Measurements from ENCODE around the gene DCLK2. TPM values are rescaled to one million over a fixed set of nuclear protein-coding genes. Genes with fewer than 3 reads are reported as not detected.

The DCLK2 gene
- total and polyA plus RNA-seq, 2 donors (not counting 1 experiment from before 2014, with no cell fraction given), result 0.91 to 3.3 TPM

- WGBS (ENCODE audit: insufficient coverage), result 100% methylated on average over 2 of the region's 2 CpGs
- ATAC-seq (ENCODE audit: low read depth) (no peak), DNase-seq (no peak)
- no peak overlapping the region for H2AFZ ChIP-seq (ENCODE audit: insufficient read depth, low read depth, low read length, poor library complexity, severe bottlenecking)
- no peaks in the 10 kb centered on the region for H3K36me3 ChIP-seq (replicated peaks in 1 of 2; ENCODE audit: control extremely low read depth in 1 of 2, control insufficient read depth in 1 of 2, extremely low read depth in 1 of 2, insufficient read depth in 2 of 2, low read length in 1 of 2)
- H3K27ac ChIP-seq (ENCODE audit: low read length in 2 of 2), result no peak overlapping the region
- no peak for TF ChIP-seq EZH2 (IDR thresholded peaks at IDR 0.05; ENCODE audit: borderline replicate concordance, insufficient read depth, low read depth, low read length, poor library complexity, severe bottlenecking)
- TF ChIP-seq, protein P1, sequence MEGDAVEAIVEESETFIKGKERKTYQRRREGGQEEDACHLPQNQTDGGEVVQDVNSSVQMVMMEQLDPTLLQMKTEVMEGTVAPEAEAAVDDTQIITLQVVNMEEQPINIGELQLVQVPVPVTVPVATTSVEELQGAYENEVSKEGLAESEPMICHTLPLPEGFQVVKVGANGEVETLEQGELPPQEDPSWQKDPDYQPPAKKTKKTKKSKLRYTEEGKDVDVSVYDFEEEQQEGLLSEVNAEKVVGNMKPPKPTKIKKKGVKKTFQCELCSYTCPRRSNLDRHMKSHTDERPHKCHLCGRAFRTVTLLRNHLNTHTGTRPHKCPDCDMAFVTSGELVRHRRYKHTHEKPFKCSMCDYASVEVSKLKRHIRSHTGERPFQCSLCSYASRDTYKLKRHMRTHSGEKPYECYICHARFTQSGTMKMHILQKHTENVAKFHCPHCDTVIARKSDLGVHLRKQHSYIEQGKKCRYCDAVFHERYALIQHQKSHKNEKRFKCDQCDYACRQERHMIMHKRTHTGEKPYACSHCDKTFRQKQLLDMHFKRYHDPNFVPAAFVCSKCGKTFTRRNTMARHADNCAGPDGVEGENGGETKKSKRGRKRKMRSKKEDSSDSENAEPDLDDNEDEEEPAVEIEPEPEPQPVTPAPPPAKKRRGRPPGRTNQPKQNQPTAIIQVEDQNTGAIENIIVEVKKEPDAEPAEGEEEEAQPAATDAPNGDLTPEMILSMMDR (IDR thresholded peaks at IDR 0.05), result no peak
- peaks cover 2% of the 10 kb centered on the region for H3K4me1 Mint-ChIP-seq
- no peaks in the 10 kb centered on the region for H3K9me3 ChIP-seq (ENCODE audit: control extremely low read depth in 1 of 3, control insufficient read depth in 2 of 3, insufficient read depth in 1 of 3, low read length in 2 of 3)
- H3K79me2 ChIP-seq (ENCODE audit: control insufficient read depth, insufficient read depth, low read length), result no peaks in the 10 kb centered on the region
- H3K27me3 ChIP-seq (replicated peaks in 1 of 4; ENCODE audit: control extremely low read depth in 1 of 4, control insufficient read depth in 3 of 4, insufficient read depth in 4 of 4, low read length in 3 of 4), result no peaks in the 10 kb centered on the region
- H3K9ac ChIP-seq (ENCODE audit: low read length), result no peak overlapping the region
- POLR2A ChIA-PET, result no interaction called here
- intact Hi-C loops (cut with micrococcal nuclease), result no loop called here
- no peaks in the 10 kb centered on the region for H4K20me1 ChIP-seq (ENCODE audit: control insufficient read depth, insufficient read depth, low read length, poor library complexity, severe bottlenecking)
- no peak overlapping the region for H3K4me3 Mint-ChIP-seq
- H3K4me2 ChIP-seq (replicated peaks; ENCODE audit: low read depth, low read length, poor library complexity, severe bottlenecking), result no peak overlapping the region
- H3K9me3 Mint-ChIP-seq (ENCODE audit: insufficient read depth), result no peaks in the 10 kb centered on the region
- no peak overlapping the region for H3K27ac Mint-ChIP-seq
- CTCF ChIA-PET, result interaction anchor here (1.0 to 7.5 kb wide), 3 partner anchors 128 to 207 kb away, joined by 3 to 155 read pairs (median 4); no protein-coding TSS in a partner anchor
- H3K4me1 ChIP-seq (ENCODE audit: control insufficient read depth in 2 of 2, insufficient read depth in 2 of 2, low read length in 2 of 2), result peaks cover 0 to 2% of the 10 kb centered on the region in 2 donors
- H3K4me3 ChIP-seq (ENCODE audit: control extremely low read depth in 1 of 5, extremely low read depth in 1 of 5, insufficient read depth in 1 of 5, low read depth in 2 of 5, low read length in 4 of 5), result no peak overlapping the region
- no peaks in the 10 kb centered on the region for H3K27me3 Mint-ChIP-seq
These were observed 129.6 kb downstream of the DCLK2 start for GRCh38 chr4:150207871-150208270.

DNA sequence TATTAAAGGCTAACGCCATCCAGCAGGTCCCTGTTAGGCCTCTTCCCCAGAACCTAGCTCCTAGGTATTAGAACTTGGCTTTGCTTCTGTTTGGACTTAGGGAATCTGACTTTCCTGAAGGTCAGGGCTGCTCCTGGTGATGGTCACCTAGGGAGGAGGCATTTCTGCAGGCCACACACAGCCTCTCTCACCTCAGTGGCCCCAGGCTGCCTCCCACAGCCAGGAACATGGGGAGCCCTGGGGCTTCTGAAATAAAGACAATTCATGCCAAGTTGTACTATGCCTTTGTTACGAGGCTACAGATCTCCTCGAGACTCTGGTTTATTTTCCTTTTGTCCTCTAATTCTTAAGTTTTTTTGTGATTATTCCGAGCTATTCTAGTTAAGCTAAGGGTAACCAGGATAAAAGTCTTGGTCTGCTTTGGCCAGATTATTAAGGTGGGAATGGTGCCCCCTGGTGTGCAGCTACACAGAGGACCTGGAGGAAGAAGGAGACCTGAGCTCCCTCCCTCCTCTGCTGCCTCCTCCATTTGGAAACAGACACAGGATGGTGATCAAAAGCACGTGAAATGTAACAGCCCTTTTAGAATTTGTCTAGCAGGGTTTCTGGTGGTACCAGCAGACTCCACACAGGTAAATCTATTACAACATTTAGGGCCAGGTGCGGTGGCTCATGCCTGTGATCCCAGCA, 131.0 kb downstream of the DCLK2 start:
- ChIA-PET POLR2A (no interaction called here), CTCF (interaction anchor here (0.7 to 7.5 kb wide), 16 partner anchors 8 to 362 kb away, joined by 3 to 155 read pairs (median 4); no protein-coding TSS in a partner anchor)
- no peaks in the 10 kb centered on the region for H3K79me2 ChIP-seq (ENCODE audit: control insufficient read depth, insufficient read depth, low read length)
- H3K4me2 ChIP-seq (replicated peaks; ENCODE audit: low read depth, low read length, poor library complexity, severe bottlenecking), result no peak overlapping the region
- H3K9me3 ChIP-seq (ENCODE audit: control extremely low read depth in 1 of 3, control insufficient read depth in 2 of 3, insufficient read depth in 1 of 3, low read length in 2 of 3), result no peaks in the 10 kb centered on the region
- peaks cover 0 to 6% of the 10 kb centered on the region in 2 donors for H3K4me1 ChIP-seq (ENCODE audit: control insufficient read depth in 2 of 2, insufficient read depth in 2 of 2, low read length in 2 of 2)
- no peak overlapping the region for H3K27ac ChIP-seq (ENCODE audit: low read length in 2 of 2)
- H3K4me1 Mint-ChIP-seq, result peaks cover 5% of the 10 kb centered on the region
- TF ChIP-seq, protein P1 (IDR thresholded peaks at IDR 0.05), result peak; percentile 64
- no peak for TF ChIP-seq EZH2 (IDR thresholded peaks at IDR 0.05; ENCODE audit: borderline replicate concordance, insufficient read depth, low read depth, low read length, poor library complexity, severe bottlenecking)
- intact Hi-C loops (cut with micrococcal nuclease), result loop anchor here (1.0 kb wide), 1 partner anchor 210 kb away; no protein-coding TSS in a partner anchor
- no peak overlapping the region for H2AFZ ChIP-seq (ENCODE audit: insufficient read depth, low read depth, low read length, poor library complexity, severe bottlenecking)
- no peaks in the 10 kb centered on the region for H4K20me1 ChIP-seq (ENCODE audit: control insufficient read depth, insufficient read depth, low read length, poor library complexity, severe bottlenecking)
- peak; percentile 21 for ATAC-seq (ENCODE audit: low read depth)
- H3K36me3 ChIP-seq (replicated peaks in 1 of 2; ENCODE audit: control extremely low read depth in 1 of 2, control insufficient read depth in 1 of 2, extremely low read depth in 1 of 2, insufficient read depth in 2 of 2, low read length in 1 of 2), result no peaks in the 10 kb centered on the region
- H3K4me3 ChIP-seq (ENCODE audit: control extremely low read depth in 1 of 5, extremely low read depth in 1 of 5, insufficient read depth in 1 of 5, low read depth in 2 of 5, low read length in 4 of 5), result no peak overlapping the region
- H3K27me3 Mint-ChIP-seq, result no peaks in the 10 kb centered on the region
- WGBS (ENCODE audit: insufficient coverage), result 100% methylated on average over 2 of the region's 6 CpGs
- no peaks in the 10 kb centered on the region for H3K9me3 Mint-ChIP-seq (ENCODE audit: insufficient read depth)
- H3K9ac ChIP-seq (ENCODE audit: low read length), result no peak overlapping the region
- H3K27me3 ChIP-seq (replicated peaks in 1 of 4; ENCODE audit: control extremely low read depth in 1 of 4, control insufficient read depth in 3 of 4, insufficient read depth in 4 of 4, low read length in 3 of 4), result no peaks in the 10 kb centered on the region
- DNase-seq, result peak; percentile 67
- H3K4me3 Mint-ChIP-seq, result no peak overlapping the region
- no peak overlapping the region for H3K27ac Mint-ChIP-seq
